H54 (cell line): Measurements from ENCODE around the gene LCE1E.

Experiments
- DNase-seq: peaks from one replicate; pipeline ENCODE4 v3.0.0; 2011; ENCODE audit warnings: low spot score, mixed read lengths; ENCODE audit not compliant: insufficient read length
- FAIRE-seq: peaks from 3 replicates; lab custom pipeline; 2011; peaks lifted over from hg19 to GRCh38; lab: Jason Lieb, UNC
- POLR2A ChIP-seq: IDR thresholded peaks from 2 replicates; pipeline ENCODE4 v1.6.1; 2011; ENCODE audit warnings: low read depth, mild to moderate bottlenecking, low read length

The LCE1E gene, protein sequence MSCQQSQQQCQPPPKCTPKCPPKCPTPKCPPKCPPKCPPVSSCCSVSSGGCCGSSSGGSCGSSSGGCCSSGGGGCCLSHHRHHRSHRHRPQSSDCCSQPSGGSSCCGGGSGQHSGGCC

DNA sequence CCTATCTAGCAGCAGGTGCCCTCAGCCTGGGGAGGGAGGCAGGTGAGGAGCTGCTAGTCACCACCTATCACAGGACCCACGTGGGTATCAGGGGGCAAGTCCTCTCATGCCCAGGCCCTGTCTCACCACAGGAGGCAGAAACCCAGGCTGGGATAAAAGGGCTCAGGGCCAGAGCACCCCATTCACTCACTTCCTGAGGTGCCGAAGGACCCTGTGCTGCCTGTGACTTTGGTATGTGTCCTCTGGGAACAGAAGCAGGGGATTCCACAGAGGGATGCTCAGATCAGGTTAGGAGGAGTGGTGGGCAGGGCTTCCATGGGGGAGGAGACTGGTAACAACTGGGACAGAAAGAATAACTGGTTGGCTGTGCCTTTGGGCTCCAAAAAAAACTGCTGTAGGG is at the start of gene LCE1E:
Gene LCE1E (plus strand): TSS at position 181 of the 400 bp plus-strand sequence. CDS start 1,043 bp downstream, outside the sequence.
- FAIRE-seq (no peak), DNase-seq (no peak)
- no peak for TF ChIP-seq POLR2A

DNA sequence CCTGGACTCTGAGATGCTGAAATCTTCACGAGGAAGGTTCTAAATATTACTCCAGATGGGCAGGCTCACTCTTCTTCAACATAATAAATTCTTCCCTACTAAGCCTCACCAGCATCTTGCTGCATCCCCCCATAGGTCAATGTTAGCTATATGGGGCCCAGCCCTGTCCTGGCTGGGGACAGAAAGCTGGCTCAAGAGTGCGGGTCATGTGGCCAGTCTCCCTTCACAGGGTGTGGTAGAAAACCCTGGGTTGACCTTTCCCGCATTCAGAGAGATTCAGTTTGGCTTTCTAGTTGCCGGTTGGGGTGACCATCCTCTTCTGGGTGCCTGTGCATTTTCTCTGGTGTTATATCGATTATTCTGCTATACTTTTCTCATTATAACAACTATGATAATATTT is 48.1 kb upstream of the LCE1E start:
- DNase-seq (no peak), FAIRE-seq (no peak)
- TF ChIP-seq POLR2A = no peak

DNA sequence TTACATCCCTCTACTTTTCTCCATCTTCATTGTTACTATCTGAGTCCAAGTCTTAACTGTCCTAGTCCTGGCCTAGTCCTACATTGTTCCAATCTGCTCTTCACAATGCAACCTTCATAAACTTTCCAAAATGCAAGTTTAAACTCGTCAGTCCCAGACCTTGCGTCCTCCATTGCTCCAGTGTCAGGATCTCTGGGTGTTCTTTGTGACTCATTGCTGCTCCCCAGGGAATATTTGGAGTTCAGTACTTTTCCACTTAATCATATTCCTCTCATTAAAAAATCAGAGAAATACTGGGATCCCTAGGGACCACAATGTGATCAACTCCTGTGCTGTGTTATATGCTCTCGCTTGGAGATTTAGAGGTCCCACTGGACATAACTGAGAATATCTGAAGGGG is 46.2 kb upstream of the LCE1E start:
- DNase-seq = no peak
- FAIRE-seq = no peak
- TF ChIP-seq POLR2A = no peak

DNA sequence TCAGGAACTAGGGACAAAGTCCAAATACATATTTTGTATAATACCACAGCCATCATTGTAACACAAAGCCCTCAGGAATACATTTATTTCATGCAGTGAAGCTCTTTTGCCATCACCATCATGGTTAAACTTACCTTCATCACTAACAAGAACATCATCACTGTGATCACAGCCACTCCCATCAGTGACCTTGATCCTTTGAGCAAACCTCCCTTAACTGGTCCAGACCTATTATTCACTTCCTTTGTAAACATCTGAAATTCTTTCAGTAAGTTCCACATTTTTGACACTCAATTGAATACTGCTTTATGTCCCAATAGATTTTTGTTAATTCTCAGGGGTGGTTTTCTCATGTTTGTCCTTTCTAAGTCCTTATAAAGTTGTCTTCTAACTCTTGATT is 44.4 kb upstream of the LCE1E start:
- TF ChIP-seq POLR2A = no peak
- FAIRE-seq = no peak

DNA sequence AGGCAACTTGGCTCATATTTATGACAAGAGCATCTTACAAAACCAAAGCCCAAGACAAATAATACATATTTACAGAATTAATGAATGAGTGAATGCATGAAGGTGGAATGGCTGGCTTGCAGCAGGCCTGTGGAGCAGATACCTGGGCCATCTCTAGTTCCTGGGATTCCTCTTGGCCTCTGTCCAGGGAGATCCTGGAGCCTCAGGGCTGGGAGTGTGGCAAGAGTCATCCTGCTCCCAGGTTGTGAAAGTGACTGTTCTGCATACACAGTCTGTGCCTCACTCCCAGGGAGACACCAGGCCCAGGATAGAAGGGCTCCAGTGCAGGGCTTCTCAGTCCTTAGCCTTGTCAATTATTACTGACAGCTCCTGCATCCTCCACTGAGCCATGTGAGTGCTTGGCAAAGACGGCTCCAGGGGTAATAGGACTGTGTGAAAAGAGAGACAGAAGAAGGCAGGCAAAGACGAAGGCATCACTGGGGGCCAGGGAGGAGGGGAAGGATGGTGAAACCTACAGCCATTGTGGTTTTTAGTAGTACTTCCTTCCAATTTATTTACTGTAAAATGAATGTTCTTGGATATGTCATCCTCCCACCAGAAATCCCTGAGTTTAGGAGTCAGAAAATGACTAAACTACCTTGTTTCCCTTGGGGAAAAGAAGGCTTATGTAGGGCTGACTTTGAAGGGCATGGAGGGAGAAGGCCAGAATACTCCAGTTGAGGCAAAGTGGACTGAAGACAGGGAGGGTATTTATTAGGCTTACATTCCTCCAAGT is 42.5 kb upstream of the LCE1E start:
- TF ChIP-seq POLR2A = no peak
- DNase-seq (no peak), FAIRE-seq (no peak)

More for the DNA sequence above, 44.4 kb upstream of the LCE1E start:
- no peak for DNase-seq

DNA sequence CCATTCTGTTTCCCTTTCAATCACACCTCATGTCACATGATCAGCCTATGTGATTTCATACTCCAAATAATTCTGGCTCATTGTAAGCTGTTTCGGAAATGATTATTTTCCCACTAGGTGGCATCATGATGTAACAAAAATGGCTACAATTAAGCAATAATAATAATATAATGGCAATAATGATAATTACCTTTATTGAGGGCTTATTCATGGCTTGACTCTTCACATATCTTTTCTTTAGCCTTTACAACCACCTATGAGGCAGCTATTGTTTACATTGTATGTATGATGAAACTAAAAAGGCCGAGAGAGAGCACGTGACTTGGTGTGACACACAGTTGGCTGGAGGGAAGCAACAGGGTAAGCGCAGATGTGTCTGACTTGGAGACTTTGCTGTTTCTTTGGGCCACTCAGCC is 40.8 kb upstream of the LCE1E start:
- DNase-seq (peak; percentile 7), FAIRE-seq (no peak)
- no peak for TF ChIP-seq POLR2A

DNA sequence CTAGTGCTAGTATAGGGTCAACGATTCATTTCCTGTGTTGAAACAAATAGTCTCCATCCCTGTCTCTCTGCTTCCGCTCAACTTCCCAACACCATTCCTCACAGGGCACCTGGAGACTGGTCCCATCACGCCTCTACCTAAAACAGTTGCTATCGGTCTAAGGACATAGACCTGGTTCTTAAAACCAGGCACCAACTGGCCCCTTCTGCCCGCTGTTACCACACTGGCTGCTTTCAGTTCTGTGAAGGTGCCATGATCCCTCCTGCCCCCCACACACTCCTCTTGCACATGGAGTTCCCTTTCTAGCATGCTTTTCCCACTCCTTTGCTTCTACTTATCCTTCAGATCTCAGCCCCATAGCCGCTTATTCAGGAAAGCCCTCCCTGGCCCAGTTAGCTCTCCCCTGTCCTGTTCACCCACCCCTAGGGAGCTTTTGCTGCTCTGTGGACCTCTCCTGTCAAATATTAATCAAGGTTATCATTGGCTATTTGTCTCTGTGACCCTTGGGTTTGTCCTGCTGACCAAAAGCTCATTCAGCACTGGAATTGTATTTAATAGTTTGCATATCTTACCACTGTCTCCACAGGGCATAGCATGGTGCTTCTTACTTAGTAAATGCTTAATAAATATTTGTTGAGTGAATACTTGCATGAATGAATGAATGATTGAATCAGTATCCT is 40.2 kb upstream of the LCE1E start:
- DNase-seq = no peak
- no peak for TF ChIP-seq POLR2A
- FAIRE-seq = no peak

DNA sequence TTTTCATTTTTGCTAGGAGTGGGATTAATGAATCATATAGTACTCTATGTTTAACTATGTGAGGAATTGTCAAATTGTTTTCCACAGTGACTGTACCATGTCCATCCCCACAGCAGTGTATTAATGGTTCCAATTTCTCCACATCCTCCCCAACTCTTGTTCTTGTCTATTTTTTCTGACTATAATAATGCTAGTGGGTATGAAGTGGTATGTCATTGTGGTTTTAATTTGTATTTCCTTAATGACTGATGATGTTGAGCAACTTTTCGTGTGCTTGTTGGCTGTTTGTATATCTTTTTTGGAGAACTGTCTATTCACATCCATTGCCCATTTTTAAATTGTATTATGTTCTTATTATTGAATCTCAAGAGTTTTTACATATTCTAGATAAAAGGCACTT is 38.2 kb upstream of the LCE1E start:
- no peak for TF ChIP-seq POLR2A
- no peak for FAIRE-seq
- no peak for DNase-seq

DNA sequence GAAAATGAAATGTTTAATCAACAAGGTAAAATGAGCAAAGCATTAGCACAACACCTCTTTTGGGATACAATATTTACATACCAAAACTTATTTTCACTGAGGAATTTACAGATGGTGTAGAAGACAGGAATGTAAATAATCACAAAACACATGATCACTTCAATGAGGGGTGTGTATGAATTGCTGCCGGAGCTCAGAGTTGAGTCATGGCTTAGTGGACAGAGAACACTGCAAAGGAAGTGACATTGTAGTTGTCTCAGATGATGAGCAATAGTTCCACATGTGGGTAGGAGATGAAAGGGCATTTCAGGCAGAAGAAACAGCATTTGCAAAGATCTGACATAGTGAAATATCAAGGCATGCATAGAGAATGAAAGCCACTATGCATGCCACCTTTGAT is 33.8 kb upstream of the LCE1E start:
- TF ChIP-seq POLR2A = no peak
- DNase-seq (peak; percentile 12), FAIRE-seq (peak; percentile 71)

DNA sequence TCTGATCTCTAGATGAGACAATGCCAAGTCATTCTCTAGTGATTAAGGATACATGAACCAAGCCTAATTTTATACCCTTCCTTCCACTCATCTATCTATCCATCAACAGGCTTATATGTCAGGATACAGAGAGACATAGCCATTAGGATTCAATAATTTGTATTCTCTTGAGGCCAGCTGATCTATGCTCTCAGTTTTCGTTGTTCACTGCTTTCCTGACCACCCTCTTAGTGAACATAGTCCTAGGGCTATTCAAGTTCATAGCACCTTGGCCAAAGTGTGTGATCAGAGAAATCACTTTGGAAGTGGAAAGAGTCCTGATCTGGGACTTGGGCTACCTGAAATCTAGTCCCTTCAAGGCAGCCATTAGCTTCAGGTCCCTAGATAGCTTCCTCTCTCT is 32.5 kb upstream of the LCE1E start:
- no peak for DNase-seq
- TF ChIP-seq POLR2A = no peak
- no peak for FAIRE-seq

DNA sequence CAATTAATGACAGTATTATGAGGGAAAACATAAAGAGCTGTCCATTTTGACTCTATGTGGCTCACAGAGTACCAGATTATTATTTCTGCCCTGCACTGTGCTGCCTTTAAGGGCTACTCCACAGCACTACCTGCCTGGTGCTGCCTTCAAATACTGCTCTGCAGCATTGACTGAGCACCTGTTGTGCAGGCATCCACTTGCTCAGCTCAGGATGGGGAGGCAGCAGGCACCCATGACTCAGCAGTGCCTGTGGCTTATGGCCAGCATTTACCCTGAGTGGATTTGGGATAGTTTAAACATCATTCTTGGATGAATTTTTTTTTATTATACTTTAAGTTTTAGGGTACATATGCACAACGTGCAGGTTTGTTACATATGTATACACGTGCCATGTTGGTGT is 29.2 kb upstream of the LCE1E start:
- TF ChIP-seq POLR2A = no peak
- DNase-seq (no peak), FAIRE-seq (no peak)

DNA sequence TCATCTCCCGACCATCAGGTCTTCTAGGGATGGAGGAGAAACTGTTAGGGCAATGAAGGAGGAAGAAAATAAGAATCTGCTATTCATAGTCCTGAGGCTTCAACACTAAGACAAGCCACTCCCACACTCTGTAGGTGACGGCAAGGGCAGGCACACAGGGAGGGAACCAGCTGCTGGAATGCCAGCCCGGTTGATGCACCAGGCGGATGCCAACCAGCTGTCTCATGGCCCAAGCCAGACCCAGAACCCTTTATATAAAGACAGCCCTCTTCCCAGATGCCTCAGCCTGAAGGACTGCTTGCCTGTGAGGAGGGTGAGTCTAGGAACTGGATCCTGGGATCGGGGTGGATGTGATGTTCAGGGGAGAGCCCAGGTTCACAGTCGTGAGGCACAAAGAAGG is 28.3 kb upstream of the LCE1E start, which contains the start of gene KPRP:
Gene KPRP (plus strand): TSS at position 279 of the 400 bp plus-strand sequence. CDS start 1,564 bp downstream, outside the sequence.
- no peak for TF ChIP-seq POLR2A
- DNase-seq (no peak), FAIRE-seq (no peak)

DNA sequence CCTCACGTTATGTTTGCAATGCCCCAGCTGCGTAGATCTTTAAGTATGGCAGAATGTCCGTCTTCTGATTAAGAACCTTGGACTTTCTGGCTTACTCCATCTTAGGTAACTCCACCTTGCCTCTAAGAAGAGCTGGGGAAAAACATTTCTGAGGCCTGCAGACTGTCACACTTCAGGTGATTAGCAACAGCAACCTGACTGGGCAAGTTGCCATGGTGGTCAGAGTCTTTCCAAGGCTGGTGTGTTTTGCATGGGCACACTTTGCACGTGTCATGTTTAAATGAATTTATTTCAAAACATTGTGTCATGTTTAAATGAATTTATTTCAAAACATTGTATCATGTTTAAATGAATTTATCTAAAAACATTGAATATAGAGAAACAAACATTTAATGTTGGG is 27.4 kb upstream of the LCE1E start:
- TF ChIP-seq POLR2A = no peak
- DNase-seq (no peak), FAIRE-seq (no peak)

DNA sequence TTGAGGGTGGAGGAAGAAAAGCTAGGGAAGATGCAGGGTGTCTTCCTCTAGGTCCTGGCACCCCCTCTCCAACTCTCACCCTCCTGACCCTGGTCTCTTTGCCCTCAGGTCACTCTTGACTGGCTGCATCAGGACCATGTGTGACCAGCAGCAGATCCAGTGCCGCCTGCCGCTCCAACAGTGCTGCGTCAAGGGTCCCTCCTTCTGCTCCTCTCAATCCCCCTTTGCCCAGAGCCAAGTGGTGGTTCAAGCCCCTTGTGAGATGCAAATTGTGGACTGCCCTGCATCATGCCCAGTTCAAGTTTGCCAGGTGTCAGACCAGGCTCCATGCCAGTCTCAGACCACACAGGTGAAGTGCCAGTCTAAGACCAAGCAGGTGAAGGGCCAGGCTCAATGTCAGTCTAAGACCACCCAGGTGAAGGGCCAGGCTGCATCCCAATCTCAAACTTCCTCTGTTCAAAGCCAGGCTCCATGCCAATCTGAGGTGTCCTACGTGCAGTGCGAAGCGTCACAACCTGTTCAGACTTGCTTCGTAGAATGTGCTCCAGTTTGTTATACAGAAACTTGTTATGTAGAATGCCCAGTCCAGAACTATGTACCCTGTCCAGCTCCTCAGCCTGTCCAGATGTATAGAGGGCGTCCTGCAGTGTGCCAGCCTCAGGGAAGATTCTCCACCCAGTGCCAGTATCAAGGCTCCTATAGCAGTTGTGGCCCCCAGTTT is 26.4 kb upstream of the LCE1E start:
- DNase-seq (no peak), FAIRE-seq (no peak)
- TF ChIP-seq POLR2A = no peak
